GM10248 (cell line): ENCODE measurements around the gene RCAN3.

Experiments
- CTCF ChIA-PET: fragments of 300-600 bp; sonication (Branson Sonifier 250); formaldehyde crosslinking; extraction: SDS; loops from one replicate; lab custom pipeline; 2021; ENCODE audit warnings: antibody characterized with exemption; lab: Yijun Ruan, JAX
- POLR2A ChIA-PET: fragments of 350-650 bp; sonication (Branson Sonifier 250); formaldehyde crosslinking; extraction: SDS; loops from one replicate; lab custom pipeline; 2020; ENCODE audit warnings: antibody characterized with exemption; lab: Yijun Ruan, JAX
- DNase-seq: peaks from one replicate; pipeline ENCODE4 v3.0.0; 2012; ENCODE audit errors: extremely low spot score
- CTCF ChIP-seq: IDR thresholded peaks from 2 replicates; pipeline ENCODE4 v1.5.1; 2012; ENCODE audit warnings: mild to moderate bottlenecking, low read depth; ENCODE audit errors: extremely low read depth, missing control alignments, control extremely low read depth

The RCAN3 gene

GRCh38 chr1:24562625-24563024, 60.0 kb downstream of the RCAN3 start:
- POLR2A ChIA-PET = no interaction called here
- no peak for TF ChIP-seq CTCF
- CTCF ChIA-PET = interaction anchor here (1.2 to 3.1 kb wide), 3 partner anchors 18 to 73 kb away, joined by 3 to 22 read pairs (median 4); no protein-coding TSS in a partner anchor
- DNase-seq = no peak

GRCh38 chr1:24564695-24565094, 62.1 kb downstream of the RCAN3 start:
- POLR2A ChIA-PET = no interaction called here
- CTCF ChIA-PET = interaction anchor here (0.9 to 3.1 kb wide), 3 partner anchors 13 to 50 kb away, joined by 3 to 22 read pairs (median 3); no protein-coding TSS in a partner anchor
- no peak for TF ChIP-seq CTCF
- DNase-seq = no peak

GRCh38 chr1:24566236-24566867, 63.7 kb downstream of the RCAN3 start:
- no peak for DNase-seq
- ChIA-PET POLR2A (no interaction called here), CTCF (no interaction called here)
- TF ChIP-seq CTCF = no peak

DNA sequence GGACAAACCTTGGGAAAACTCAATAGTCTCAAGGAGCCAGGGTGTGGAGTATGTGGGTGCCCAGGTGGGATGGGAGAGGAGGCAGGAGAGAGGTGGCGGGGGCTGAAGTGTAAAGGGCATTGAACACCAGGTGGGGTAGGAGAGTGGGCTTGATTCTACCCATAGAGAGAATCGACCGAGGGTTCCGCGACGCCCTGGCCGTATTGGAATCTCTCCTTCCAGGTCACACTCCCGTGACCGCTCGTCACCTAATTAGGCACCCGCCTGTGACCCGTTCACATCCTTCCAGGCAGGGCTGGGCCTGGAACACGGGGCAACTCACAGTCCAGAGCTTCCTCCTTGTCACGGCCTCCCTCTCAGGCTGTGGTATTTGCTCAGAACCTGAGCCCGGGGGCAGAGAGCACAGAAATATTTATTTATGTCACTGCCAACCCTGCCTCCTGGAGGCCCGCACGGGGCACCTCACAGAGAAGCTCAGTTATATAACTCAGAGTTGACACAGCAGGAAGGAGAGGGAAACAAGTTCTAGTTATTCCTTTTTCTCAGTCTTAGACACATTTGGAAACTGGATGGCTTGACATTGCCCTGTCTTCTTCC, 65.3 kb downstream of the RCAN3 start:
- ChIA-PET CTCF (interaction anchor here (1.6 kb wide), 1 partner anchor 19 kb away, joined by 4 read pairs; no protein-coding TSS in a partner anchor), POLR2A (no interaction called here)
- no peak for DNase-seq
- no peak for TF ChIP-seq CTCF

DNA sequence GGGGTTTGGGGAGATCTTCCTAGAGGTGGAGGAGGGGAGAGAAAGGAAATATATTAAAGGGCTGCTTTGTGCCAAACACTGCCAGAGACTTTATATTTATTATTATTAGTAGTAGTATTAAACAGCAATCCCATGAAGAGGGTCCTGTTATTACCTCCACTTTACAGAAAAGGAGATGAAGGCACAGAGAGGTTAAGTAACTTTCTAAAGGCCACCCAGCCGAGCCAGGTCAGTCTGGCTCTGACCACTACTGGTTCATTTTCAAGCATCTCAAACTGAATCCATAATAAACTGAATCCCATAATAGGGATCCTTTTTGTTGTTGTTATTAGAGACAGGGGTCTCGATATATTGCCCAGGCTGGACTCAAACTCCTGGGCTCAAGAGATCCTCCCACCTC, 65.8 kb downstream of the RCAN3 start:
- TF ChIP-seq CTCF = no peak
- POLR2A ChIA-PET = no interaction called here
- CTCF ChIA-PET = interaction anchor here (1.6 kb wide), 1 partner anchor 18 kb away, joined by 4 read pairs; no protein-coding TSS in a partner anchor
- no peak for DNase-seq

GRCh38 chr1:24570265-24571125, 67.9 kb downstream of the RCAN3 start:
- POLR2A ChIA-PET = no interaction called here
- no peak for DNase-seq
- TF ChIP-seq CTCF = no peak
- CTCF ChIA-PET = interaction anchor here (1.1 to 7.4 kb wide), 5 partner anchors 16 to 155 kb away, joined by 3 to 33 read pairs (median 3); partner anchors contain the start of gene NIPAL3
